Activated CD8-positive, alpha-beta memory T cell treated with anti-CD3 and anti-CD28 coated beads, Interleukin-2, amount 10 ng/mL, durations not matched to agents 7 days and 5 days (primary cell): ENCODE results near the gene XIST. TPM values are rescaled to one million over a fixed set of nuclear protein-coding genes. Genes with fewer than 3 reads are reported as not detected.
"Not testable (repeated sequence)": the region's sequence is repeated elsewhere in the genome, so short reads cannot be mapped to it uniquely, and the experiment has no call there.

ENCODE experiments used
- ATAC-seq: fragments of 150-1000 bp; cut with Tn5 transposase; one replicate; pipeline ENCODE4 v1.10.0; 2021; ENCODE audit warnings: moderate library complexity
- CTCF ChIA-PET: fragments of 350-600 bp; sonication (Branson Sonifier 250); formaldehyde crosslinking; loops from one replicate; lab custom pipeline; 2021; ENCODE audit warnings: antibody characterized with exemption; lab: Charles Lee
- DNase-seq: peaks from one replicate; pipeline ENCODE4 v3.0.0-alpha.2; 2020
- H3K27ac Mint-ChIP-seq: one replicate; pipeline ENCODE4 v1.8.0; 2021; ENCODE audit warnings: mild to moderate bottlenecking, mixed read lengths
- H3K27me3 Mint-ChIP-seq: one replicate; pipeline ENCODE4 v1.8.0; 2021; ENCODE audit warnings: mixed read lengths
- H3K36me3 Mint-ChIP-seq: one replicate; pipeline ENCODE4 v1.8.0; 2021; ENCODE audit warnings: mild to moderate bottlenecking, mixed read lengths
- H3K4me1 Mint-ChIP-seq: one replicate; pipeline ENCODE4 v1.8.0; 2021; ENCODE audit warnings: mixed read lengths
- H3K4me3 Mint-ChIP-seq: one replicate; pipeline ENCODE4 v1.8.0; 2021; ENCODE audit warnings: mild to moderate bottlenecking, moderate library complexity, mixed read lengths
- H3K9me3 Mint-ChIP-seq: one replicate; pipeline ENCODE4 v1.8.0; 2022; ENCODE audit warnings: low read depth, mixed read lengths
- total RNA-seq, 2 experiments: library from RNA; stranded (reverse); gene quantifications; one replicate each; pipeline ENCODE4 v1.2.3, GENCODE V29; 2021

XIST gene
- total RNA-seq, 2 experiments from 2014 or later, result not detected

GRCh38 chrX:73818200-73819116 lies 34.1 kb downstream of the XIST start:
- Mint-ChIP-seq H3K27me3 (peaks cover 3% of the 10 kb centered on the region), H3K9me3 (no peaks in the 10 kb centered on the region), H3K4me1 (no peaks in the 10 kb centered on the region), H3K4me3 (no peak overlapping the region), H3K27ac (no peak overlapping the region), H3K36me3 (no peaks in the 10 kb centered on the region)
- DNase-seq, result no peak
- ATAC-seq, result no peak
- CTCF ChIA-PET, result no interaction called here

- no peaks in the 10 kb centered on the region for H3K9me3 Mint-ChIP-seq
- DNase-seq, result no peak
- CTCF ChIA-PET, result no interaction called here
Measured at GRCh38 chrX:73817393-73818199, 34.9 kb downstream of the XIST start.

GRCh38 chrX:73812256-73812655 lies 40.3 kb downstream of the XIST start:
- H3K9me3 Mint-ChIP-seq, result no peaks in the 10 kb centered on the region
- no peak overlapping the region for H3K27ac Mint-ChIP-seq
- H3K4me3 Mint-ChIP-seq, result no peak overlapping the region
- no peak for DNase-seq
- H3K36me3 Mint-ChIP-seq, result no peaks in the 10 kb centered on the region
- ATAC-seq, result no peak
- no peaks in the 10 kb centered on the region for H3K4me1 Mint-ChIP-seq
- no peaks in the 10 kb centered on the region for H3K27me3 Mint-ChIP-seq
- CTCF ChIA-PET, result no interaction called here

More at GRCh38 chrX:73817393-73818199, 34.9 kb downstream of the XIST start:
- ATAC-seq, result no peak
- H3K27ac Mint-ChIP-seq, result no peak overlapping the region
- no peaks in the 10 kb centered on the region for H3K36me3 Mint-ChIP-seq
- H3K27me3 Mint-ChIP-seq, result peaks cover 3% of the 10 kb centered on the region
- no peaks in the 10 kb centered on the region for H3K4me1 Mint-ChIP-seq
- no peak overlapping the region for H3K4me3 Mint-ChIP-seq

GRCh38 chrX:73804109-73804508 lies 48.4 kb downstream of the XIST start:
- H3K36me3 Mint-ChIP-seq, CTCF ChIA-PET: not testable (repeated sequence)

GRCh38 chrX:73799888-73800287 lies 52.6 kb downstream of the XIST start:
- Mint-ChIP-seq H3K27ac (no peak overlapping the region), H3K4me1 (no peaks in the 10 kb centered on the region), H3K36me3 (no peaks in the 10 kb centered on the region), H3K9me3 (no peaks in the 10 kb centered on the region), H3K4me3 (no peak overlapping the region), H3K27me3 (no peaks in the 10 kb centered on the region)
- CTCF ChIA-PET, result no interaction called here
- ATAC-seq (no peak), DNase-seq (no peak)

More at GRCh38 chrX:73804109-73804508, 48.4 kb downstream of the XIST start:
- not testable (repeated sequence) for H3K4me3 Mint-ChIP-seq, H3K27me3 Mint-ChIP-seq, H3K4me1 Mint-ChIP-seq, H3K27ac Mint-ChIP-seq, DNase-seq, H3K9me3 Mint-ChIP-seq, ATAC-seq

GRCh38 chrX:73792511-73792910 lies 60.0 kb downstream of the XIST start:
- ATAC-seq, H3K9me3 Mint-ChIP-seq, H3K4me1 Mint-ChIP-seq, CTCF ChIA-PET, DNase-seq, H3K4me3 Mint-ChIP-seq, H3K27me3 Mint-ChIP-seq, H3K27ac Mint-ChIP-seq, H3K36me3 Mint-ChIP-seq: not testable (repeated sequence)

GRCh38 chrX:73785493-73785892 lies 67.0 kb downstream of the XIST start:
- CTCF ChIA-PET, result no interaction called here
- ATAC-seq (no peak), DNase-seq (no peak)
- Mint-ChIP-seq H3K9me3 (no peaks in the 10 kb centered on the region), H3K4me3 (no peak overlapping the region), H3K27ac (no peak overlapping the region), H3K4me1 (no peaks in the 10 kb centered on the region), H3K36me3 (no peaks in the 10 kb centered on the region), H3K27me3 (no peaks in the 10 kb centered on the region)
